Measurements from ENCODE around the gene SARM1.

DNA sequence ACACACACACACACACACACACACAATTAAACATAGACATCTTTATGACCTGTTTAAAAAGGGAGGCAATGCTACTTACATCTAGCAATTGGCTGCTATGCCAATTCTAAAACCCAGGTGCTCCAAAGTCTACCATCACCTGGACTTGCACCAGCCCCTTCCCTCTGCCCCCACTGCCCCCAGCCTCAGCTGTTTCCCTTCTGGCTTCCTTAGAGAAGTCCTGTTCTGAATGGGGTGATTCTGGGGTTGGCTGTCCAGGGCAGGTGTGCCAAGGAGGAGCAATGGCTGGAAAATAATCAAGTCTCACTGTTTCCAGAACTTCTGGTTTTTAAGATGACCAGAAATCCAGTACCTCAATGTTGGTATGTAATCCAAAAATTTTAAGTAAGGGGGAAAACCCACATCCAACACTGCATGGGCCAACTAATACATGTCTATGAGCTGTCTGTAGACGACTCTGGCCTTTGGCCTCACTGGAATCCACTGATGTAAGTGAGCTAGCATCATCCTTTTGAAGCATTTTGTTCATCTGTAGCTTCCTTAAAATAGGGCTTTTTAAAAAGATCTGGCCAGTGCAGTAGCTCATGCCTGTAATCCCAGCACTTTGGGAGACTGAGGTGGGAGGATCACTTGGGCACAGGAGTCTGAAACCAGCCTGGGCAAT lies 38.3 kb upstream of the SARM1 start:
- TF ChIP-seq, protein P1, sequence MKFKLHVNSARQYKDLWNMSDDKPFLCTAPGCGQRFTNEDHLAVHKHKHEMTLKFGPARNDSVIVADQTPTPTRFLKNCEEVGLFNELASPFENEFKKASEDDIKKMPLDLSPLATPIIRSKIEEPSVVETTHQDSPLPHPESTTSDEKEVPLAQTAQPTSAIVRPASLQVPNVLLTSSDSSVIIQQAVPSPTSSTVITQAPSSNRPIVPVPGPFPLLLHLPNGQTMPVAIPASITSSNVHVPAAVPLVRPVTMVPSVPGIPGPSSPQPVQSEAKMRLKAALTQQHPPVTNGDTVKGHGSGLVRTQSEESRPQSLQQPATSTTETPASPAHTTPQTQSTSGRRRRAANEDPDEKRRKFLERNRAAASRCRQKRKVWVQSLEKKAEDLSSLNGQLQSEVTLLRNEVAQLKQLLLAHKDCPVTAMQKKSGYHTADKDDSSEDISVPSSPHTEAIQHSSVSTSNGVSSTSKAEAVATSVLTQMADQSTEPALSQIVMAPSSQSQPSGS (CRISPR knock-in tag; IDR thresholded peaks at IDR 0.05) = no peak
- no peak for TF ChIP-seq SPI1 (IDR thresholded peaks at IDR 0.05; ENCODE audit: borderline replicate concordance, low read depth, low read length)
- no peak for TF ChIP-seq BHLHE40 (IDR thresholded peaks at IDR 0.05; ENCODE audit: low read length)
- TF ChIP-seq SIN3A (IDR thresholded peaks at IDR 0.05; ENCODE audit: borderline replicate concordance in 2 of 2, control insufficient read depth in 1 of 2, low read depth in 2 of 2, low read length in 2 of 2) = no peak
- TF ChIP-seq ZNF274 (IDR thresholded peaks at IDR 0.05; ENCODE audit: borderline replicate concordance, low read depth, low read length) = no peak
- TF ChIP-seq SIRT6 (IDR thresholded peaks at IDR 0.05; ENCODE audit: low read depth, low read length) = no peak
- TF ChIP-seq, protein P2, sequence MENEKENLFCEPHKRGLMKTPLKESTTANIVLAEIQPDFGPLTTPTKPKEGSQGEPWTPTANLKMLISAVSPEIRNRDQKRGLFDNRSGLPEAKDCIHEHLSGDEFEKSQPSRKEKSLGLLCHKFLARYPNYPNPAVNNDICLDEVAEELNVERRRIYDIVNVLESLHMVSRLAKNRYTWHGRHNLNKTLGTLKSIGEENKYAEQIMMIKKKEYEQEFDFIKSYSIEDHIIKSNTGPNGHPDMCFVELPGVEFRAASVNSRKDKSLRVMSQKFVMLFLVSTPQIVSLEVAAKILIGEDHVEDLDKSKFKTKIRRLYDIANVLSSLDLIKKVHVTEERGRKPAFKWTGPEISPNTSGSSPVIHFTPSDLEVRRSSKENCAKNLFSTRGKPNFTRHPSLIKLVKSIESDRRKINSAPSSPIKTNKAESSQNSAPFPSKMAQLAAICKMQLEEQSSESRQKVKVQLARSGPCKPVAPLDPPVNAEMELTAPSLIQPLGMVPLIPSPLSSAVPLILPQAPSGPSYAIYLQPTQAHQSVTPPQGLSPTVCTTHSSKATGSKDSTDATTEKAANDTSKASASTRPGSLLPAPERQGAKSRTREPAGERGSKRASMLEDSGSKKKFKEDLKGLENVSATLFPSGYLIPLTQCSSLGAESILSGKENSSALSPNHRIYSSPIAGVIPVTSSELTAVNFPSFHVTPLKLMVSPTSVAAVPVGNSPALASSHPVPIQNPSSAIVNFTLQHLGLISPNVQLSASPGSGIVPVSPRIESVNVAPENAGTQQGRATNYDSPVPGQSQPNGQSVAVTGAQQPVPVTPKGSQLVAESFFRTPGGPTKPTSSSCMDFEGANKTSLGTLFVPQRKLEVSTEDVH (IDR thresholded peaks at IDR 0.05; ENCODE audit: low read depth, partially characterized antibody) = no peak

Data from K562 (cell line).